Spleen (tissue), 7 donors: ENCODE results near the gene RAPGEF4.

Experiments used
- CTCF ChIP-seq, 11 experiments: fragments of 200-600 bp in 7 of 11; fragments of 450-650 bp in 4 of 11; sonication (generic) in 4 of 11; IDR thresholded peaks in 8 of 11; conservative IDR thresholded peaks in 3 of 11; 1 replicate in 7 of 11; 2 replicates in 4 of 11; pipeline versions ENCODE4 v1.4.0 to v1.8.0; 2016 to 2021; ENCODE audit warnings: antibody characterized with exemption in 11 of 11, inconsistent platforms in 4 of 11, mild to moderate bottlenecking in 1 of 11
- POLR2A ChIP-seq, 3 donors: fragments of 450-650 bp; IDR thresholded peaks; one replicate each; pipeline ENCODE4 v1.5.1; 2017; ENCODE audit warnings: antibody characterized with exemption in 3 of 3, mild to moderate bottlenecking in 1 of 3
- donor health status: DM: no; HTN: no; CAD: no; lungs with moderate emphysema.
- donor health status: DM: no; HTN: no; CAD: no.
- donor health status: DM: no; HTN: no; CAD: no.

- TF ChIP-seq POLR2A (IDR thresholded peaks at IDR 0.05), result no peak
- TF ChIP-seq CTCF (IDR thresholded peaks at IDR 0.05 in 8 of 11, conservative IDR thresholded peaks at IDR 0.05 in 3 of 11), result no peak
Observed at GRCh38 chr2:172821370-172822338, 86.0 kb downstream of the RAPGEF4 start.
